H9 (cell line): Measurements from ENCODE around the gene UBE4B. TPM values are rescaled to one million over a fixed set of nuclear protein-coding genes. Genes with fewer than 3 reads are reported as not detected.
A peak's percentile ranks its signal among the peaks of the same experiment; 100 is the strongest.

Experiments used
- DNase-seq: peaks from one replicate; pipeline ENCODE4 v3.0.0-alpha.2; 2017
- H2AFZ ChIP-seq: one replicate; pipeline ENCODE4 v1.6.1; 2013; ENCODE audit warnings: mild to moderate bottlenecking, low read length, control low read depth, moderate library complexity
- H2AK5ac ChIP-seq: 2 replicates; pipeline ENCODE4 v1.6.1; 2013; ENCODE audit warnings: low read length, control low read depth, mixed read lengths; ENCODE audit not compliant: insufficient read length
- H2BK120ac ChIP-seq: one replicate; pipeline ENCODE4 v1.6.1; 2013; ENCODE audit warnings: low read depth, mild to moderate bottlenecking, low read length, control low read depth, inconsistent platforms; ENCODE audit not compliant: poor library complexity, severe bottlenecking
- H2BK12ac ChIP-seq: 2 replicates; pipeline ENCODE4 v1.6.1; 2013; ENCODE audit warnings: low read length, control low read depth, mixed read lengths, low read depth; ENCODE audit not compliant: insufficient read length
- H2BK15ac ChIP-seq: 2 replicates; pipeline ENCODE4 v1.6.1; 2013; ENCODE audit warnings: low read depth, low read length, control low read depth
- H2BK20ac ChIP-seq: one replicate; pipeline ENCODE4 v1.6.1; 2013; ENCODE audit warnings: low read depth, mild to moderate bottlenecking, low read length, control low read depth, inconsistent platforms; ENCODE audit not compliant: poor library complexity, severe bottlenecking
- H2BK5ac ChIP-seq: 2 replicates; pipeline ENCODE4 v1.6.1; 2013; ENCODE audit warnings: low read length, control low read depth, mixed read lengths; ENCODE audit not compliant: insufficient read length
- H3K14ac ChIP-seq: 2 replicates; pipeline ENCODE4 v1.6.1; 2013; ENCODE audit warnings: low read length, control low read depth; ENCODE audit not compliant: insufficient read depth
- H3K18ac ChIP-seq: 2 replicates; pipeline ENCODE4 v1.6.1; 2013; ENCODE audit warnings: low read depth, mild to moderate bottlenecking, mixed read lengths, low read length, control low read depth; ENCODE audit not compliant: insufficient read length
- H3K23ac ChIP-seq: 2 replicates; pipeline ENCODE4 v1.6.1; 2013; ENCODE audit warnings: low read length, control low read depth, mixed read lengths, low read depth; ENCODE audit not compliant: insufficient read length
- H3K23me2 ChIP-seq: 2 replicates; pipeline ENCODE4 v1.6.1; 2013; ENCODE audit warnings: low read depth, mild to moderate bottlenecking, mixed read lengths, low read length, control low read depth; ENCODE audit not compliant: insufficient read length, poor library complexity, severe bottlenecking
- H3K27ac ChIP-seq: 2 replicates; pipeline ENCODE4 v1.5.1; 2013; ENCODE audit warnings: low read length, control low read depth, mixed read lengths, low read depth; ENCODE audit not compliant: insufficient read length
- H3K27me3 ChIP-seq: 2 replicates; pipeline ENCODE4 v1.6.1; 2013; ENCODE audit warnings: low read length, control low read depth, inconsistent platforms; ENCODE audit not compliant: insufficient read depth
- H3K4ac ChIP-seq: 2 replicates; pipeline ENCODE4 v1.6.1; 2013; ENCODE audit warnings: low read depth, mild to moderate bottlenecking, control low read depth, inconsistent platforms, low read length, moderate library complexity
- H3K4me1 ChIP-seq: 2 replicates; pipeline ENCODE4 v1.6.1; 2013; ENCODE audit warnings: low read length, control low read depth, inconsistent platforms; ENCODE audit not compliant: insufficient read depth
- H3K4me2 ChIP-seq: 2 replicates; pipeline ENCODE4 v1.6.1; 2013; ENCODE audit warnings: low read length, control low read depth, mixed read lengths; ENCODE audit not compliant: insufficient read length, insufficient read depth
- H3K56ac ChIP-seq: 2 replicates; pipeline ENCODE4 v1.6.1; 2013; ENCODE audit warnings: low read depth, mild to moderate bottlenecking, mixed read lengths, low read length, control low read depth; ENCODE audit not compliant: insufficient read length
- H3K79me1 ChIP-seq: 2 replicates; pipeline ENCODE4 v1.6.1; 2013; ENCODE audit warnings: low read depth, mild to moderate bottlenecking, moderate library complexity, low read length, control low read depth, inconsistent platforms; ENCODE audit not compliant: insufficient read depth, poor library complexity, severe bottlenecking
- H3K79me2 ChIP-seq: 2 replicates; pipeline ENCODE4 v1.6.1; 2013; ENCODE audit warnings: low read length, control low read depth, inconsistent platforms; ENCODE audit not compliant: insufficient read depth
- H3K9ac ChIP-seq: 2 replicates; pipeline ENCODE4 v1.6.1; 2013; ENCODE audit warnings: low read length, control low read depth, mixed read lengths; ENCODE audit not compliant: insufficient read length; ENCODE audit errors: extremely low read depth
- H3K9me3 ChIP-seq: one replicate; pipeline ENCODE4 v1.6.1; 2013; ENCODE audit warnings: low read depth, low read length, inconsistent platforms; ENCODE audit not compliant: control insufficient read depth
- H3T11ph ChIP-seq: one replicate; pipeline ENCODE4 v1.6.1; 2013; ENCODE audit warnings: mild to moderate bottlenecking, low read length, control low read depth, inconsistent platforms
- H4K20me1 ChIP-seq: one replicate; pipeline ENCODE4 v1.6.1; 2013; ENCODE audit not compliant: control insufficient read depth, insufficient read length, insufficient read depth
- H4K5ac ChIP-seq: 2 replicates; pipeline ENCODE4 v1.6.1; 2013; ENCODE audit warnings: low read depth, mild to moderate bottlenecking, mixed read lengths, low read length, control low read depth; ENCODE audit not compliant: insufficient read length
- H4K8ac ChIP-seq: replicated peaks from 2 replicates; pipeline ENCODE4 v1.6.1; 2013; ENCODE audit warnings: low read length, control low read depth, mixed read lengths, low read depth; ENCODE audit not compliant: insufficient read length
- H4K91ac ChIP-seq: 2 replicates; pipeline ENCODE4 v1.6.1; 2013; ENCODE audit warnings: low read depth, mild to moderate bottlenecking, moderate library complexity, mixed read lengths, low read length, control low read depth; ENCODE audit not compliant: insufficient read length
- H3K27ac Mint-ChIP-seq, 3 experiments: 2 replicates in 2 of 3; 3 replicates in 1 of 3; pipeline ENCODE4 v1.8.0; 2020 to 2021; ENCODE audit warnings: mixed read lengths in 3 of 3, mild to moderate bottlenecking in 1 of 3, moderate library complexity in 1 of 3
- H3K27me3 Mint-ChIP-seq: 2 replicates; pipeline ENCODE4 v1.8.0; 2021; ENCODE audit warnings: low read depth, mild to moderate bottlenecking, moderate library complexity, mixed read lengths
- H3K36me3 Mint-ChIP-seq, 3 experiments: 2 replicates in 2 of 3; 3 replicates in 1 of 3; pipeline ENCODE4 v1.8.0; 2020 to 2021; ENCODE audit warnings: low read depth in 3 of 3, mixed read lengths in 3 of 3; ENCODE audit not compliant: insufficient read depth in 1 of 3
- H3K4me1 Mint-ChIP-seq, 2 experiments: 2 replicates each; pipeline ENCODE4 v1.8.0; 2020; ENCODE audit warnings: mixed read lengths in 2 of 2
- H3K4me3 Mint-ChIP-seq, 2 experiments: 2 replicates in 1 of 2; 3 replicates in 1 of 2; pipeline ENCODE4 v1.8.0; 2020 to 2021; ENCODE audit warnings: mild to moderate bottlenecking in 2 of 2, mixed read lengths in 2 of 2, moderate library complexity in 1 of 2
- H3K9me3 Mint-ChIP-seq, 2 experiments: 2 replicates in 1 of 2; 3 replicates in 1 of 2; pipeline ENCODE4 v1.8.0; 2020; ENCODE audit warnings: mild to moderate bottlenecking in 2 of 2, mixed read lengths in 2 of 2, moderate library complexity in 1 of 2
- CTCF ChIP-seq: fragments of 200-600 bp; sonication (generic); conservative IDR thresholded peaks from 3 replicates; pipeline ENCODE4 v1.8.0; 2021; ENCODE audit warnings: antibody characterized with exemption, mild to moderate bottlenecking
- total RNA-seq: library from RNA; stranded (reverse); gene quantifications from 2 replicates; pipeline ENCODE4 v1.2.1, GENCODE V29; 2021

UBE4B gene
- total RNA-seq, 1 experiment from 2014 or later: 67.6 TPM

GRCh38 chr1:10087210-10087609, 54.5 kb downstream of the UBE4B start:
- no peak for TF ChIP-seq CTCF
- Histone ChIP-seq H2BK5ac (no peak overlapping the region), H2BK120ac (no peak overlapping the region), H3K9me3 (no peaks in the 10 kb centered on the region), H2BK20ac (no peak overlapping the region), H3K27ac (no peak overlapping the region), H3K79me1 (peaks cover 13% of the 10 kb centered on the region), H4K20me1 (no peaks in the 10 kb centered on the region), H4K91ac (no peak overlapping the region), H4K8ac (no peak overlapping the region), H2AK5ac (no peak overlapping the region), H4K5ac (no peak overlapping the region), H2BK12ac (no peak overlapping the region), H3K23ac (no peak overlapping the region), H3K27me3 (no peaks in the 10 kb centered on the region), H3K4ac (no peak overlapping the region), H2BK15ac (no peak overlapping the region), H3K14ac (no peak overlapping the region), H2AFZ (no peak overlapping the region), H3T11ph (no peak overlapping the region), H3K56ac (no peak overlapping the region), H3K79me2 (peaks cover 5% of the 10 kb centered on the region; the same call in 1 of the 2 replicates), H3K4me1 (no peaks in the 10 kb centered on the region), H3K18ac (no peak overlapping the region), H3K23me2 (no peaks in the 10 kb centered on the region), H3K4me2 (no peak overlapping the region), H3K9ac (no peak overlapping the region)
- Mint-ChIP-seq H3K4me3 (no peak overlapping the region), H3K4me1 (no peaks in the 10 kb centered on the region), H3K27ac (0 out of 7 replicates have a peak overlapping the region, but pooled peaks of 1 of the 3 experiments have one; percentile 13), H3K27me3 (no peaks in the 10 kb centered on the region), H3K36me3 (peaks cover 0 to 13% (median 0%) of the 10 kb centered on the region in 3 experiments; a peak in 4 of 7 replicates), H3K9me3 (no peaks in the 10 kb centered on the region)
- DNase-seq: no peak
